A549 treated with ZK216348 at 1 μM for 4 hours (cell line): ENCODE measurements around the gene FAM3D. TPM values are rescaled to one million over a fixed set of nuclear protein-coding genes. Genes with fewer than 3 reads are reported as not detected.

ENCODE experiments used
- total RNA-seq: library from RNA; stranded (reverse); fragments of 200-300 nt; extraction: Qiagen RNA extraction; gene quantifications from 5 replicates; pipeline ENCODE4 v1.2.3, GENCODE V29; 2022; ENCODE audit warnings: low read depth

The FAM3D gene
- 0.13 TPM in 1 of 5 replicates, not detected in the others for total RNA-seq

GRCh38 chr3:58666683-58667082, at the start of gene FAM3D:
Gene FAM3D, minus strand, starts transcription at chr3:58666774. Its CDS starts 11,211 bp downstream, at chr3:58655563.

Other genes starting within 250 kb of the FAM3D start
- gene PDHB, start 232.9 kb downstream of the FAM3D start, total RNA-seq = 51.7 to 63.9 TPM (median 58.5 TPM) in 5 replicates
- gene KCTD6, start 174.7 kb downstream of the FAM3D start, total RNA-seq = 5.1 to 9.5 TPM (median 8.0 TPM) in 5 replicates
- gene ACOX2, start 129.6 kb downstream of the FAM3D start, total RNA-seq = 7.4 to 11.4 TPM (median 8.2 TPM) in 5 replicates
- gene FAM107A, start 89.4 kb downstream of the FAM3D start, total RNA-seq = 0.13 TPM in 1 of 5 replicates, not detected in the others